COLO668 (cell line): ENCODE results near the gene GNGT2.
"Not testable (repeated sequence)": the region's sequence is repeated elsewhere in the genome, so short reads cannot be mapped to it uniquely, and the experiment has no call there.

Experiments
- DNase-seq: peaks from one replicate; lab custom pipeline; 2025; ENCODE audit not compliant: unreplicated experiment; lab: John Stamatoyannopoulos, UW

GNGT2 gene

GRCh38 chr17:49213399-49213798, 3.0 kb upstream of the GNGT2 start:
- no peak for DNase-seq

- DNase-seq: no peak
These were observed 1.3 kb downstream of the GNGT2 start for GRCh38 chr17:49209061-49209571.

DNA sequence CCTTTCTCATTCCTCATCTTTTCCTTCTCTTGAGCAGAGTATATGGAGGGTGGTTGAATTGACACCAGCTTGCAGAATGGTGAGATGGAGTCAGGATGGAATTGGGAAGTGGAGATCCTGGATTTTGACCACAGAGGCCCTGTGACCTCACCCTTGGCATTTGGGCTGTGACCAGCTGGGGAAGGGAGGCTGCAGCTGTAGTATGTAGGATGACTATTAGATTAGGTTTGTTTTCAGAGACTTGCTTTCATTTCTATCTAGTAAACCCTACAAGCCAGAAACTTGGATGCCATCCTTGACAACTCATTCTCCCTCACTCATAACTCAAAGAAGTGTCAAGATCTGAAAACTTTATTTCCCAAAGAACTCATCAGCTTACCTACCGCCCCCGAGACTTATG, 5.9 kb downstream of the GNGT2 start:
- no peak for DNase-seq

- DNase-seq: no peak
These were observed 6.6 kb downstream of the GNGT2 start for GRCh38 chr17:49203796-49204195.

DNA sequence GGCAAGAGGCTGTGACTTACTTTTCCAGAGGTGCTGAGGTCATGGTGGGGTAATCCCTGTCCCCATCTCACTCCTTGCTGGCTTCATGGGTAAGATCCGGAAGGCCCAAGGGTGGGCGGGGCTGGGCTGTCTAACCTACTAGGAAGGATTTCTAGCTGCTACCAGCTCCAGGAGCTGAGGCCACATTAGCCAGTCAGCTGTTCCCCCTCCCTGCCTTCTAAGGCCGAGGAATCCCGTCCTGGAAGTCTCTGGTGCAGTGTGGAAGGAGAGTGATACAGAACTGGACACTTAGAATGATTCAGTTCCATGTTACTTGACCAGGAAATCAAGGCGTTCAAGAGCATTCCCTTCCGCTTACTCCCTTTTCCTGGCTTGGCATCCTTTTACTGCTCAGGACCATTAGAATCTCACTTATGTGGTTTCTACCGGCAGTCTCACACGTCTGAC, 8.9 kb downstream of the GNGT2 start:
- DNase-seq: no peak

- no peak for DNase-seq
These were observed 9.8 kb downstream of the GNGT2 start for GRCh38 chr17:49200423-49201083.

- no peak for DNase-seq
These were observed 12.2 kb downstream of the GNGT2 start for GRCh38 chr17:49198211-49198610.

- DNase-seq: no peak
These were observed 12.9 kb downstream of the GNGT2 start for GRCh38 chr17:49197346-49197998.

GRCh38 chr17:49196520-49196919, 13.9 kb downstream of the GNGT2 start:
- DNase-seq: no peak

DNA sequence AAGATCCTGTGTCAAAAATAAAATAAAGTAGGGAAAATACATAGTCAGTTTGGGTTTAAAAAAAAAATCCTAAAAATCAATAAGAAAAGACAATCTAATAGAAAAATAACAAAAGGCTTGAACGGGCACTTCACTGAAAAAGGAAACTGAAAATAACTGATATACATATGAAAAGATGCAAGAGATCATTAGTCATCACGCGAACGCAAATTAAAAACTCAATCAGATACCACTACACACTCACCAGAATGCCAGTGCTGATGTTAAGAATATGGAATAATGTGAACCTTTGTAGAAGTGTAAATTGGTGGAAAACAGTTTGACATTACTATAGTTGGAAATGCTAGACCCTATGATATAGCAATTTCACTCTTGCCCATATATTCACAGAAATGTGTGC, 14.6 kb downstream of the GNGT2 start:
- no peak for DNase-seq

DNA sequence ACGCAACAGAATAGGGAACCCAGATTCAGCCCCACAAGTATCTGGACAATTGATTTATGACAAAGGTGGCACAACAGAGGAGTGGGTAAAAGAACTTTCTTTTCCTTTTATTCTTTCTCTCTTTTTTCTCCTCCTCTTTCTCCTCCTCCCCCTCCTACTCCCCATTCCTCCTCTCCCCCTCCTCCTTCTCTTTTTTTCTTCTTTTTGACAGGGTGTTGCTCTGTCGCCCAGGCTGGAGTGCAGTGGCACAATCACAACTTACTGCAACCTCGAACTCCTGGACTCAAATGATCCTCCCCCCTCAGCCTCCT, 16.1 kb downstream of the GNGT2 start:
- no peak for DNase-seq

GRCh38 chr17:49193513-49194296, 16.7 kb downstream of the GNGT2 start:
- no peak for DNase-seq

DNA sequence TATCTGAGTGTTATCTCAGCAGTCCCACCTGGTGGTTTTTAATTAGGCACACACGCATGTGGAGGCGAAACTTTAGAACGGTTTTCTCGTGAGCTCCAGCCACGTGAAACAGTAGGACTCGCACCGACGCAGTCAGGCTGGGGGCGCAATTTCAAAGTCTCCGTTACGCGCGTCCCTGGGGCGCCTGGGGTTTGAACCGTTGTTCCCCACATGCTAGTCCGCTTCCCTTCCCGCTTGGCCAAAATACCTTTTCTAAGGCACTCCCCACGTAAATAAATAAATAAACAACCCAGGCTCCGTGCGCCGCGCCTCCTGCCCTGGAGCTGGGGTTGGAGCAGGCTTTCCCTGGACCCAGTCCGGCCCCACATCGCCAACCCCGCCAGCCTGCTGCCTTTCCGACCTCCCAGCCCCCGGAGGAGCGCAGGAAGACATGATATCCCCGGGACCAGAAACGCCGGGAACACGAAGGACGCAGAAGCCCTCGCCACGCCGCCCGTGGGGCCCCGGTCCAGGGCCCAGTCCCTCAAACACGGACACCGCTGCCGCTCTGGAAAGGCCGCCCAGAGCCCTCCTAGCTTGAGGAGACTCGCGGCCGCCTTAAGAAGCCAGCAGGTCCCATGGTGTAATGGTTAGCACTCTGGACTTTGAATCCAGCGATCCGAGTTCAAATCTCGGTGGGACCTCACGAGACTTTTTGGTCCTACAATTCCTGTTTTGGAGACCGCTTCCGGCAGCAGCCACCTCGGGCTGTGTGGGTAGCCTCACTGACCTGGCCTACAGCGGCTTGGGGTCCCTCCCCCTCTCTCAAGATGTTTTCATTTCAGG, 18.2 kb downstream of the GNGT2 start:
- peak; percentile 78 for DNase-seq

GRCh38 chr17:49191409-49191916, 18.9 kb downstream of the GNGT2 start:
- DNase-seq: no peak

DNA sequence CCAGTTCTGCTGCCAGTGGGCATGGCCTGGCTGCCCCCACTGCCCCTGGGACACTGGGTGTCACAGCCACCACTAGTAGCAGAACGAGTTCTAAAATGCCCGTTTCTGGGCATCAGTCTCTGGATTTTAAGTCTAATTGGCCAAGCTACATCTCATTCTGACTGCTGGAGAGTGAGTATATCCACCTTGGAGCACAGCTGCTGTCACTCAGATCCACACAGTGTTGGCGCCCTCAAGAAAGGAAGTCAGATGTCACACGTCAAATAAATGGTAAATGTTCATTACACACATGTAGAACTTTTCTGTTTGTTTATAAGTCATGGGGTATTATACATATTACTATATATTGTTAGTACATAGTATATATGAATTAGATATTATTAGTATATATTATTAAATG, 19.4 kb downstream of the GNGT2 start:
- DNase-seq: no peak

DNA sequence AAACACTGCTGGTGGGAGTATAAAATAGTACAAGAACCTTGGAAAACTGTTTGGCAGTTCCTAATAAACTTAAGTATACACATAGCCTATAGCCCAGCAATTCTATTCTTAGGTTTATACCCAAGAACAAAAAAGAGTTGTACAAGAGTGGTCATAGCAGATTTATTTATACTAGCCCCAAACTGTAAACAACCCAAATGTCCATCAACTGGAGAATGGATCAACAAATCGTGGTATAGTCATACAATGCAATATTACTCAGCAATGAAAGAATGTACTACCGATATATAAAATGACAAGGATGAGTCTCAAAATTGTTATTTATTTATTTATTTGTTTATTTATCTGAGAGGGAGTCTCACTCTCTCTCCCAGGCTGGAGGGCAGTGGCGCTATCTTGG, 23.1 kb downstream of the GNGT2 start:
- DNase-seq: no peak

DNA sequence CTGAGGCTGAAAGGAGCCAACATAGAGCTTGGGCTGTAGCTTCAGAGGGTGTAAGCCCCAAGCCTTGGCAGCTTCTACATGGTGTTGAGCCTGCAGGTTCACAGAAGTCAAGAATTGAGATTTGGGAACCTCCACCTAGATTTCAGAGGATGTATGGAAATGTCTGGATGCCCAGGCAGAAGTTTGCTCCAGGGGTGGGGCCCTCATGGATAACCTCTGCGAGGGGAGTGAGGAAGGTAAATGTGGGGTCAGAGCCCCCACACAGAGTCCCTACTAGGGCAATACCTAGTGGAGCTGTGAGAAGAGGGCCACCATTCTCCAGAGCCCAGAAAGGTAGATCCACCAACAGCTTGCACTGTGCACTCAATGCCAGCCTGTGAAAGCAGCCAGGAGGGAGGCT, 25.0 kb downstream of the GNGT2 start:
- DNase-seq: not testable (repeated sequence)

- DNase-seq: not testable (repeated sequence)
These were observed 25.9 kb downstream of the GNGT2 start for GRCh38 chr17:49184522-49184921.

- DNase-seq: no peak
These were observed 26.6 kb downstream of the GNGT2 start for GRCh38 chr17:49183801-49184200.

DNA sequence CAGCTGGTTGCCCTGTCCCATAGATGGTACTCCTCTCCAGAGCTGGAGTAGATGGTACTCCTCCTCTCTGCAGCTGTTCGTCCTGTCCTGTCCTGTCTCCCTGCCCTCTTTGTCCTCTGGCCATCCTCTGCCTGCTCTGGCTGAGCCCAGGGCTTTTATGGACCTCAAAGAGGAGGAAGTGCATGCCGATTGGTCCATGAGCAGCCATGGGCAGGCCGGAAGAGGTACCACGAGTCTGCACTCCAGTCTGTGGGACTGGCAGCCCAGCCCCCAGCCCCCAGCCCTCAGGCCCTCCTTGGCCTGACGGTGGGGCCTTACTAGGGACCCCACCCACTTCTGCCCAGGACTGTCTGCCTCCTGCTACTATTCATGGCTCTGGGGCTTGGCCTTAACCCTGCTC, 27.0 kb downstream of the GNGT2 start:
- no peak for DNase-seq
